ENCODE results near the gene C4orf51.

DNA sequence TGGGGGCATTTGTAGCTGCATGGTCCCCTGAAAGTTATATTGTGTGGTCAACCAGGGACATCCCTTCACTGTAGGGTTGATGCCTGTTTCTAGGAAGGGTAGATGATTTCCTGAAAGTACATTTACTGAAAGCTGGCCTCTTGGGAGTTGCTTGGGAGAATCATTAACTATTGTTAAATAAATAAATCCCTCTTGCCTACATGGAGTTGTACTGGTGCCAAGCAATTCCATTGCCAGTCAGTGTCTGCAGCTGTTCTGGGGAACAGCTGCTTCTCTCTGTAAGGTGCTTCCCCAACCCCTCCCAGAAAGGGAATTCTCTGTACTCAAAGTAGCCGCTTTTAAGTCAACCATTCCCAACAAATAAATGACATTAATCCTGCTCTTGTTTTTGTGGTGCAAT, 51.1 kb downstream of the C4orf51 start:
- no peak for TF ChIP-seq EZH2 (IDR thresholded peaks at IDR 0.05; ENCODE audit: borderline replicate concordance, low read depth, low read length, poor library complexity, severe bottlenecking)
- TF ChIP-seq, protein P1, sequence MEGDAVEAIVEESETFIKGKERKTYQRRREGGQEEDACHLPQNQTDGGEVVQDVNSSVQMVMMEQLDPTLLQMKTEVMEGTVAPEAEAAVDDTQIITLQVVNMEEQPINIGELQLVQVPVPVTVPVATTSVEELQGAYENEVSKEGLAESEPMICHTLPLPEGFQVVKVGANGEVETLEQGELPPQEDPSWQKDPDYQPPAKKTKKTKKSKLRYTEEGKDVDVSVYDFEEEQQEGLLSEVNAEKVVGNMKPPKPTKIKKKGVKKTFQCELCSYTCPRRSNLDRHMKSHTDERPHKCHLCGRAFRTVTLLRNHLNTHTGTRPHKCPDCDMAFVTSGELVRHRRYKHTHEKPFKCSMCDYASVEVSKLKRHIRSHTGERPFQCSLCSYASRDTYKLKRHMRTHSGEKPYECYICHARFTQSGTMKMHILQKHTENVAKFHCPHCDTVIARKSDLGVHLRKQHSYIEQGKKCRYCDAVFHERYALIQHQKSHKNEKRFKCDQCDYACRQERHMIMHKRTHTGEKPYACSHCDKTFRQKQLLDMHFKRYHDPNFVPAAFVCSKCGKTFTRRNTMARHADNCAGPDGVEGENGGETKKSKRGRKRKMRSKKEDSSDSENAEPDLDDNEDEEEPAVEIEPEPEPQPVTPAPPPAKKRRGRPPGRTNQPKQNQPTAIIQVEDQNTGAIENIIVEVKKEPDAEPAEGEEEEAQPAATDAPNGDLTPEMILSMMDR (conservative IDR thresholded peaks at IDR 0.05; ENCODE audit: low read depth, low read length): no peak
